ENCODE results near the gene CRK.
A peak's percentile ranks its signal among the peaks of the same experiment; 100 is the strongest.
"Not testable (repeated sequence)": the region's sequence is repeated elsewhere in the genome, so short reads cannot be mapped to it uniquely, and the experiment has no call there.

The CRK gene

GRCh38 chr17:1431631-1432104 is 24.4 kb downstream of the CRK start:
- no peak for DNase-seq

GRCh38 chr17:1423456-1424135 is 32.4 kb downstream of the CRK start:
- no peak for DNase-seq

- DNase-seq = peak in 4 of 56 donors; percentile 1 to 20 (median 6)
Measured at GRCh38 chr17:1422885-1423284, 33.1 kb downstream of the CRK start.

GRCh38 chr17:1421470-1421869 is 34.6 kb downstream of the CRK start:
- DNase-seq = no peak

GRCh38 chr17:1420981-1421380 is 35.1 kb downstream of the CRK start:
- DNase-seq = no peak

- DNase-seq = no peak
Measured at GRCh38 chr17:1420163-1420562, 35.9 kb downstream of the CRK start.

- DNase-seq = not testable (repeated sequence)
Measured at GRCh38 chr17:1418476-1418875, 37.6 kb downstream of the CRK start.

- DNase-seq = no peak
Measured at GRCh38 chr17:1416414-1416813, 39.6 kb downstream of the CRK start.

GRCh38 chr17:1414634-1415033 is 41.4 kb downstream of the CRK start:
- DNase-seq = no peak

GRCh38 chr17:1414001-1414574 is 41.9 kb downstream of the CRK start:
- no peak for DNase-seq

- peak in 2 of 56 donors; percentile 18 to 52 for DNase-seq
Measured at GRCh38 chr17:1413281-1413791, 42.7 kb downstream of the CRK start.

- DNase-seq = no peak
Measured at GRCh38 chr17:1412185-1413110, 43.6 kb downstream of the CRK start.

- no peak for DNase-seq
Measured at GRCh38 chr17:1402262-1402586, 53.8 kb downstream of the CRK start.

- DNase-seq = peak; percentile 65 to 99 (median 92)
Measured at GRCh38 chr17:1399679-1400512, 56.1 kb downstream of the CRK start, which contains the start of gene YWHAE. YWHAE (minus strand) TSS chr17:1400222; CDS start chr17:1400110, 112 bp downstream.

GRCh38 chr17:1398931-1399678 is 56.9 kb downstream of the CRK start:
- DNase-seq = peak in 13 of 56 donors; percentile 10 to 78 (median 57)

- no peak for DNase-seq
Measured at GRCh38 chr17:1398028-1398427, 58.0 kb downstream of the CRK start.

- not testable (repeated sequence) for DNase-seq
Measured at GRCh38 chr17:1395876-1396665, 60.0 kb downstream of the CRK start.

- no peak for DNase-seq
Measured at GRCh38 chr17:1391577-1391976, 64.5 kb downstream of the CRK start.

All from amygdala (tissue), 56 donors.